SW 1271 (cell line): ENCODE measurements around the gene RAB31.

Source experiments
- DNase-seq, 2 experiments: peaks; one replicate each; lab custom pipeline; 2025; lab: John Stamatoyannopoulos, UW

The RAB31 gene

GRCh38 chr18:9712130-9712577 is 4.1 kb downstream of the RAB31 start:
- DNase-seq: no peak

DNA sequence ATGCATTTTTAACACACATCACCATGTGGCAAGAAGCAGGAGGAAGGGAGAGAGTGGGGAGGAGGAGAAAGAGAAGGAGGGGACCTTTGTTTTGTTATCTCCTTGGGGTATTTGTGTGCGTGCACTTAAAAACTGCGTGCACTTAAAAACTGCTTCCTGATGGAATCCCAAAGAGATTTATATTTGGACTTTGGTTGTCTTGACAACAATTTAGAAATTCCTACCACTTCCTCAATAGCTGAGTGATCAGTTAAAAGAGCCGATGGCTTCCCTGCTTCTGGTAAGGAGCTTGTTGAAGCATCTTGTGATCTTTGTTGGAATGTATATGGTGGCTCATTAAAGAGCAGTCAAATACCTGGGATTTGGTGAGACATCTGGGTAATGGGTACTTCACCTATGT is 4.5 kb downstream of the RAB31 start:
- no peak for DNase-seq

GRCh38 chr18:9714266-9715087 is 6.4 kb downstream of the RAB31 start:
- no peak for DNase-seq

DNA sequence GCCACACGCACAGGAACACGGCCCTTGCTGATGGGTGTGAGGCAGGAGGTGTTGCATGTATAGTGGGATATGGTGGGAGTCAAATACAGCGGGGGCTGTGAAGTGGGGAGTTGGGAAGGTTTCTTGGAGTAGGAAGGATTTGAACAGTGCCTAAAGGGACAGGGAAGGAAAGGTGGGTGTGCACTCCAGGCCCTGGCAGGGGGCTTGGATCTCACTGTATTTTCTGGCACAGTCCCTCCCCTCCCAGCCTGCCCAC is 6.9 kb downstream of the RAB31 start:
- DNase-seq: no peak

- no peak for DNase-seq
Observed at GRCh38 chr18:9715978-9716774, 8.1 kb downstream of the RAB31 start.

GRCh38 chr18:9716780-9717563 is 8.9 kb downstream of the RAB31 start:
- DNase-seq: no peak

DNA sequence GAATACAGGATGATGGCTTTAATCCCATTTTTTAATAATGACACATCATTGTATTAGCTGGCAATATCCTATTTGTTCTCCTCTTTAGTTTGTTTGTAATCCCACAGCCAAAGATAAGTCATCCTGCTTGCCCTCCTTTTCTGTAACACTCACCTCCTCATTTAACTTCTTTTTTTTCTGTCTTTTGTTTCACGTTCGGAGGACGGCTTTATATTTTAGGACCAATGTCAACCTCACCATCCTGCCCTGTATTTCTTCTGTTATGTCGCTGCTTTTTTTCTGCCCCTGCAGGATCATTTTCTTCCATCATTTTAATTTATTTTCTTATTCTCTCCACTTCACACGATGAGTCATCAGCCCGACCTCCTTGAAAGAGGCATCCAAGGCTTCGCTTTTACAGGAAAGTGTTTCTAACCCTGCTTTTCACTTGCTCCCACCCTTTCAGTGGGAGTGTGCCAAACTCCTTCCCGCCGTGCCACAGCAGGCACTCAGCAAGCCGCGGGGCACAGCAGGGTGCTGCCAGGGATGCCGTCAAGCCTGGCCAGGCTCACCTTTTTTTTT is 11.4 kb downstream of the RAB31 start:
- peak; percentile 45 to 73 for DNase-seq

- DNase-seq: no peak
Observed at GRCh38 chr18:9720327-9720726, 12.2 kb downstream of the RAB31 start.

- no peak for DNase-seq
Observed at GRCh38 chr18:9721893-9722550, 13.9 kb downstream of the RAB31 start.

DNA sequence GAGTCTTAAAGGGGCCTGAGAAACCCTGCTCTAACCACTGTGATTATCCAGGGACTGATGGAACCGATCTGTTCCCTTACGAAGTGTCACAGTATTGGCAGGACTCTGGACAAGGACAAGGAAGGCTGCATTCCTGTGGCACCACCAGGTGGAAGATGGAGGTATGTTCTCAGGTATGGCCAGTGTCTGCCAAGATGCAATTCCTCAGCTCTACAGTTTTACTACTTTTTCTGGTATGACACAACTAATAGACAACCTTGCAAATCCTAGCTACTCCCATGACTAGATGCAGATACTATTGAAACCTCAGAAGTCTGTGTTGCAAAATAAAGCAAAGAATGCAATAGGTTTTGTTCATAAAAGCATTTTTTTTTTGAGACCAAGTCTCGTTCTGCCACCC is 14.6 kb downstream of the RAB31 start:
- DNase-seq: no peak

DNA sequence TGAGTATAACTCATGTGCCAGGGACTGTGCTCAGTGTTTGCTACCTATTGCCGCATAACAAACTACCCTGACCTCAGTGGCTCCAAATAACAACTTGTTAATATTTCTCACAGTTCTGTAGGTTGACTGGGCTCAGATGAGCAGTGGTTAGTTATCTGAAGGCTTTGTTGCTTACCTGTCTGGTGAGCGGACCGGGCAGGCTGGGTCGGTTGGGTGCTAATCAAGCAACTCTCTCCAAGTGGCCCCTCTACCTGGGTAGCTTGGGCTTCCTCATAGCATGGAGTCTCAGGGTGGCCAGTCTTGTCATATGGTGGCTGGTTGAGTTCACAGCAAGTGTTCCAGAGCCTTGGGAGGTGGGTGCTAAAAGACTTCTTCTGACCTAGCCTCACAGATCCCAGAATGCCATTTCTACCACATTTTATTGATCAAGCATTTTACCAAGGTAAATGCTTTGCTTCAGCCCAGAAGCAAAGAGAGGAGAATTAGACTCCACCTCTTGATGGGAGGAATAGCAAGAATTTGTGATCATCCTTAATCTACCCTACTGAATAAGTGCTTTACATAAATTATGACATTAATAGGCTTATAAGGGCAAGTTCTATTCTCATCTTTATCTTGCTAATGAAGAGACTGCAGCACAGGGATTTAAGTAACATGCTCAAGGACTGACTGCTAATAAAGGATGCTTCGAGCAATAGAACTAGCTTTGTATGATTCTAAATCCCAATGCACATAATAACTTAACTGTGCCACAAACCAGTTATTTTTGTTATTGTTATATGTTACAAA is 16.9 kb downstream of the RAB31 start:
- no peak for DNase-seq

DNA sequence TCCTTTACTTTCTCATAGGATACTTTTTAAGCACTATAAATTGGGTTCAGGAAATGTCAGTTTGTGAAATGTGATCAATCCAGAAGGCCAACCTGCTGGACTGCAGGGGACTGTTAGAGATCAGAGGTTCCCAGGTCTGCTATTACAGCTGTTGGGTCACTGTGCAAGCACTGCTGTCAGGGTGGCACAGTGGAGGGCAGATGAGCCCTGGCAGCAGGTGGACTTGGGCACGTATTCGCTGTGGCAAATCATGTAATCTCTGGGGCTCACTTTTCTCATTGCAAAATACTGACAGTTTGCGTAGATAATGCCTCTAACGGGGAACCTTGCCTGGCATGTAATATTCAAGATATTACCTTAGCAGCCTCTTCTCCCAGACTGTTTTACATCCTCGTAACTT is 18.1 kb downstream of the RAB31 start:
- DNase-seq: no peak

DNA sequence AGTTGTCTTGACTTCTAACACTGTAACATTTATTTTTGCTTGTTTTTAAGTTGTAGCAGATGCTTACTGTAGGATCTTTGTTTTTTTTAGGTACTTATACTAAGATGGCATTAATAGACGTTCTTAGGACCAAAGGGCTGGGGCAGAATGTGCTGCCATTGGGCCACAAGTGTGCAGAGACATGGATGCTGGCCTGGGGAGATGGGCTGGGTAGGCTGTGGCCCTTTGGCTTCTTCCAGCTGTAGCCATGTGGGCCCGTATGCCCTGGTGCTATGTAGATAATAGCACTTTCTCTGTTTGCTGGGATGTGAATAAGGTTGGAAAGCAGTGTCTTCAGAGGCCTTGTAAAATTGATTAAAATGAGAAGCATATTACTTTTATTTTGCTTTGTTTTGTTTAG is 18.8 kb downstream of the RAB31 start:
- DNase-seq: no peak

GRCh38 chr18:9730786-9731185 is 22.7 kb downstream of the RAB31 start:
- no peak for DNase-seq

DNA sequence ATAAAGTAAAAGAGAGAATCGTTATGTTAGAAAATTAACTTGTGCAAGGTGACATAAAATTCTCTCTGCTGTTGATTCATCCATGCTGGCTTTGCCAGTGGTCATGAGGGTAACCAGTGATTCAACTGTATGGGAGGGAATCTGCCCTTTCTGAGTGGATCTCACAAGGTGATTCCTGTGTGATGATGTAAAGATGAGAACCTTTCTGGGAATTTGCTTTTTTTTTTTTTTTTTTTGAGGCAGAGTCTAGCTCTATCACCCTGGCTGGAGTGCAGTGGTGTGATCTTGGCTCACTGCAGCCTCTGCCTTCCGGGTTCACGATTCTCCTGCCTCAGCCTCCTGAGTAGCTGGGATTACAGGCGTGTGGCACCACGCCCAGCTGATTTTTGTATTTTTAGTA is 23.3 kb downstream of the RAB31 start:
- peak in 1 of 2 experiments; percentile 17 for DNase-seq

DNA sequence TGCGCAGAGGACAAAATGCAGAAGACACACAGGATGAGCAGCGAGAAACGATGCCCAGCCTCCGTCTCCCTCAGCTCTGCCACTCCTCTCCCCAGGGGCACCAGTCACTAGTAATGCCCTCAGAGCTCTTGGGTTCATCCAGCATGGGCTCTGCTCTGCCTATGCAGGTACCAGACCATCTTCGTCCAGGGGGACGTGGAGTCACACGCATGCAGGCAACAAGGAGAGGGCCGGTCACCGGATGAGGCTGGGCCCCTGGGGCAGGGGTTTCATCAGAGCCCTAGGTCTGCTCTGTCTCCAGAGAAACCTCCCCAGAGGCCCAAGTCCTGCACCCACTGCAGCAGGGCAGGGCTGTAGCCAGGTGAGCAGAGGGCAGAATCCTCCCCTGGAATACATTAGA is 23.9 kb downstream of the RAB31 start:
- DNase-seq: no peak

- DNase-seq: peak in 1 of 2 experiments; percentile 3
Observed at GRCh38 chr18:9734189-9734588, 26.1 kb downstream of the RAB31 start.

DNA sequence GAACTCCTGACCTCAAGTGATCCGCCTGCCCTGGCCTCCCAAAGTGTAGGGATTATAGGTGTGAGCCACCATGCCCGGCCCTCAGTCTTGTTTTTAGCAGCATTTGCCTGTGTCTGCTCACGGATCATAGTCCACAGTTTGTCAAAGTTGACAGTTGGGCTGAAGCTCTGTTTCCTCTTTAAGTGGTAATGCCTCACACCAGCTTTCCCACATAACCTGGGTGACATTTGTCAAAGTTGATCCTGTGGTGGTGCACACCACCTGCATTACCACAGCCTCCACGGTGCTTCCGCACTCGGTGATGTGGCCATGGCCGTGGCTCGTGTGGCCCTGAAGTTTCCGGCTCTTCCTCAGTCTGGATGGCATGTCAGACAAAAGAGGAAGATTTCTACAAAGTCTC is 27.1 kb downstream of the RAB31 start:
- no peak for DNase-seq

DNA sequence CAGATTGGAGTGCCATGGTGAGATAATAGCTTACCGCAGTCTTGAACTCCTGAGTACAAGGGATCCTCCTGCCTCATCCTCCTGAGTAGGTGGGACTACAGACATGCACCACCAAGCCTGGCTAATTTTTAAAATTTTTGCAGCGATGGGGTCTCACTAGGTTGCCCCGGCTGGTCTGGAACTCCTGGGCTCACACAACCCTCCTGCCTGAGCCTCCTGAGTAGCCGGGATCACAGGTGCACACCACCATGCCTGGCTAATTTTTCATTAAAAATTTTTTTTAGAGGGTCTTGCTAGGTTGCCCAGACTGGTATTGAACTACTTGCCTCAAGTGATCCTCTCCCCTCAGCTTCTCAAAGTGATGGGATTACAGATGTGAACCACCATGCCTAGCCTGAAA is 27.8 kb downstream of the RAB31 start:
- DNase-seq: no peak

- no peak for DNase-seq
Observed at GRCh38 chr18:9736286-9736835, 28.3 kb downstream of the RAB31 start.

DNA sequence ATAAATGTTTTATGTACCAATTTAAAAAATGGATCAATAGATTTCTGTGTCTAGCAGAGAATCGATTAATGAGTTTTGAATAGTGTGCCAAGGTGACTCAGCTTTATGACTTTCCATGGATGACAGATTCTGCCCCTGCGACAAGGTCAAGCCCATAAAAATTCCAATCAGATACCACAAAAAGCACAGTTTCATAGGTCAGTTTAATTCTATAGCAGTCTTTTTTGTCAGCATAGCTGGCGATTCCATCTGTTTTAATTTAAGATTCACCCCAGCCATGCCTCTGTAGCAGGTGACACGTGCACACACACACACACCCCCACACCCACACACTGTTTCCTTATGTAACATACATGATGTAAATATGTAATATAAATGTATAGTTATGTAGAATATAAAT is 28.9 kb downstream of the RAB31 start:
- peak in 1 of 2 experiments; percentile 62 for DNase-seq
